HL-60 (cell line): ENCODE measurements around the gene TBX5.

ENCODE experiments used
- DNase-seq, 2 experiments: peaks; one replicate each; pipeline ENCODE4 v3.0.0-alpha.2; 2010 to 2020; ENCODE audit warnings: low read depth in 1 of 2, low spot score in 1 of 2
- H3K27ac ChIP-seq: fragments of 250-450 bp; sonication (Bioruptor Pico); replicated peaks from 2 replicates; pipeline ENCODE4 v1.5.1; 2020; ENCODE audit warnings: mild to moderate bottlenecking, moderate library complexity
- H3K27me3 ChIP-seq: fragments of 250-450 bp; sonication (Bioruptor Pico); 2 replicates; pipeline ENCODE4 v1.5.1; 2021; ENCODE audit warnings: mild to moderate bottlenecking, moderate library complexity; ENCODE audit not compliant: insufficient read depth, poor library complexity, severe bottlenecking
- H3K4me3 ChIP-seq: replicated peaks from 2 replicates; pipeline ENCODE4 v1.5.1; 2011; ENCODE audit warnings: mild to moderate bottlenecking, control low read depth, low read length; ENCODE audit not compliant: insufficient read depth
- CTCF ChIP-seq: IDR thresholded peaks from one replicate; pipeline ENCODE4 v1.5.1; 2011; ENCODE audit warnings: low read length, control low read depth, inconsistent platforms; ENCODE audit not compliant: insufficient read depth
- GABPA ChIP-seq: IDR thresholded peaks from 2 replicates; pipeline ENCODE4 v1.6.1; 2012; ENCODE audit warnings: low read depth
- POLR2AphosphoS5 ChIP-seq: IDR thresholded peaks from 2 replicates; pipeline ENCODE4 v1.6.1; 2012; ENCODE audit warnings: low read depth
- REST ChIP-seq: IDR thresholded peaks from 2 replicates; pipeline ENCODE4 v1.6.1; 2012; ENCODE audit warnings: low read depth; ENCODE audit not compliant: insufficient replicate concordance
- SPI1 ChIP-seq: IDR thresholded peaks from 2 replicates; pipeline ENCODE4 v1.6.1; 2012; ENCODE audit warnings: low read depth, mild to moderate bottlenecking, borderline replicate concordance

TBX5 gene

GRCh38 chr12:114412307-114412706 lies 6.4 kb upstream of the TBX5 start:
- TF ChIP-seq GABPA (no peak), CTCF (no peak), SPI1 (no peak), POLR2AphosphoS5 (no peak), REST (no peak)
- Histone ChIP-seq H3K27ac (no peak overlapping the region), H3K27me3 (peaks cover 73% of the 10 kb centered on the region), H3K4me3 (no peak overlapping the region)
- DNase-seq = no peak

GRCh38 chr12:114411071-114411837 lies 5.3 kb upstream of the TBX5 start:
- H3K4me3 ChIP-seq = no peak overlapping the region
- no peak for DNase-seq

More at GRCh38 chr12:114411071-114411837, 5.3 kb upstream of the TBX5 start:
- Histone ChIP-seq H3K27me3 (peaks cover 83% of the 10 kb centered on the region), H3K27ac (no peak overlapping the region)
- TF ChIP-seq GABPA = no peak
- TF ChIP-seq POLR2AphosphoS5 = no peak
- TF ChIP-seq SPI1 = no peak
- TF ChIP-seq CTCF = no peak
- TF ChIP-seq REST = no peak
